WTC11 (cell line): ENCODE measurements around the gene ADCK2.

Experiments
- CBFB ChIP-seq: sonication (generic); formaldehyde crosslinking; IDR thresholded peaks from 2 replicates; pipeline ENCODE4 v1.8.1; 2022; ENCODE audit warnings: mild to moderate bottlenecking, low read depth, missing genetic modification reagents
- FOXJ3 ChIP-seq: sonication (generic); formaldehyde crosslinking; IDR thresholded peaks from 2 replicates; pipeline ENCODE4 v1.9.0; 2021; ENCODE audit warnings: missing genetic modification reagents, mild to moderate bottlenecking, borderline replicate concordance
- NR2C2 ChIP-seq: sonication (generic); formaldehyde crosslinking; IDR thresholded peaks from 2 replicates; pipeline ENCODE4 v1.8.0; 2022; ENCODE audit warnings: mild to moderate bottlenecking, missing genetic modification reagents
- OVOL2 ChIP-seq: fragments of 250-450 bp; sonication (Bioruptor Pico); IDR thresholded peaks from 2 replicates; pipeline ENCODE4 v1.9.0; 2021; ENCODE audit warnings: mild to moderate bottlenecking, borderline replicate concordance
- RORB ChIP-seq: fragments of 250-450 bp; sonication (Bioruptor Pico); IDR thresholded peaks from 2 replicates; pipeline ENCODE4 v1.9.0; 2021; ENCODE audit warnings: mild to moderate bottlenecking
- SP1 ChIP-seq: sonication (generic); formaldehyde crosslinking; conservative IDR thresholded peaks from 2 replicates; pipeline ENCODE4 v1.8.1; 2022; ENCODE audit warnings: missing genetic modification reagents
- TF ChIP-seq, protein P1 (sequence below): fragments of 200-600 bp; IDR thresholded peaks from 2 replicates; pipeline ENCODE4 v1.8.0; 2022; ENCODE audit warnings: antibody characterized with exemption
- TF ChIP-seq, protein P2 (sequence below): sonication (generic); formaldehyde crosslinking; IDR thresholded peaks from 2 replicates; pipeline ENCODE4 v1.8.1; 2023; ENCODE audit warnings: mild to moderate bottlenecking, missing genetic modification reagents

DNA sequence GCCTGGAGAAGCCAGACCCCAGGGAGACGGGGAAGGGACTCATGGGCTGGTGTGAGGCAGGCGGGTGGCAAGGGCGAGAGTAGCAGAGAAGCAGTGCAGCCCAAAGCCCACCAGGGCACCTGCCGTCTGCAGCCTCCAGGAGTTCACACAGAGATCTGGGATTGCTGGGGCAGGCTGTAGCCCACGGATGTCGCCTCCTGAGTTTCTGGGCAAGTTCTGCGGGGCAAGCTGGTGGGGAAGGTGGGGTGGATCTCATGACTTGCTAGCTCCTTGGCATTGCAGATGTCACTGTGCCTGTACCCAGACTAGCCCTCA lies 6.0 kb downstream of the ADCK2 start:
- TF ChIP-seq RORB (CRISPR knock-in tag) = no peak
- TF ChIP-seq FOXJ3 (CRISPR knock-in tag) = no peak
- TF ChIP-seq, protein P1, sequence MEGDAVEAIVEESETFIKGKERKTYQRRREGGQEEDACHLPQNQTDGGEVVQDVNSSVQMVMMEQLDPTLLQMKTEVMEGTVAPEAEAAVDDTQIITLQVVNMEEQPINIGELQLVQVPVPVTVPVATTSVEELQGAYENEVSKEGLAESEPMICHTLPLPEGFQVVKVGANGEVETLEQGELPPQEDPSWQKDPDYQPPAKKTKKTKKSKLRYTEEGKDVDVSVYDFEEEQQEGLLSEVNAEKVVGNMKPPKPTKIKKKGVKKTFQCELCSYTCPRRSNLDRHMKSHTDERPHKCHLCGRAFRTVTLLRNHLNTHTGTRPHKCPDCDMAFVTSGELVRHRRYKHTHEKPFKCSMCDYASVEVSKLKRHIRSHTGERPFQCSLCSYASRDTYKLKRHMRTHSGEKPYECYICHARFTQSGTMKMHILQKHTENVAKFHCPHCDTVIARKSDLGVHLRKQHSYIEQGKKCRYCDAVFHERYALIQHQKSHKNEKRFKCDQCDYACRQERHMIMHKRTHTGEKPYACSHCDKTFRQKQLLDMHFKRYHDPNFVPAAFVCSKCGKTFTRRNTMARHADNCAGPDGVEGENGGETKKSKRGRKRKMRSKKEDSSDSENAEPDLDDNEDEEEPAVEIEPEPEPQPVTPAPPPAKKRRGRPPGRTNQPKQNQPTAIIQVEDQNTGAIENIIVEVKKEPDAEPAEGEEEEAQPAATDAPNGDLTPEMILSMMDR = no peak
- TF ChIP-seq OVOL2 (CRISPR knock-in tag) = no peak
- no peak for TF ChIP-seq CBFB
- no peak for TF ChIP-seq NR2C2 (CRISPR knock-in tag)
- no peak for TF ChIP-seq SP1
- TF ChIP-seq, protein P2, sequence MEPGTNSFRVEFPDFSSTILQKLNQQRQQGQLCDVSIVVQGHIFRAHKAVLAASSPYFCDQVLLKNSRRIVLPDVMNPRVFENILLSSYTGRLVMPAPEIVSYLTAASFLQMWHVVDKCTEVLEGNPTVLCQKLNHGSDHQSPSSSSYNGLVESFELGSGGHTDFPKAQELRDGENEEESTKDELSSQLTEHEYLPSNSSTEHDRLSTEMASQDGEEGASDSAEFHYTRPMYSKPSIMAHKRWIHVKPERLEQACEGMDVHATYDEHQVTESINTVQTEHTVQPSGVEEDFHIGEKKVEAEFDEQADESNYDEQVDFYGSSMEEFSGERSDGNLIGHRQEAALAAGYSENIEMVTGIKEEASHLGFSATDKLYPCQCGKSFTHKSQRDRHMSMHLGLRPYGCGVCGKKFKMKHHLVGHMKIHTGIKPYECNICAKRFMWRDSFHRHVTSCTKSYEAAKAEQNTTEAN (CRISPR knock-in tag) = no peak
